ENCODE measurements around the gene RHOH. TPM values are rescaled to one million over a fixed set of nuclear protein-coding genes. Genes with fewer than 3 reads are reported as not detected.
A peak's percentile ranks its signal among the peaks of the same experiment; 100 is the strongest.

The RHOH gene
- total and polyA plus RNA-seq, 9 of the 15 experiments (the other 6 are each of a cell fraction or from before 2014, with no cell fraction given) = 14.3 to 37.7 (median 23.2) TPM

- TF ChIP-seq MLX (CRISPR knock-in tag; conservative IDR thresholded peaks at IDR 0.05) = no peak
- TF ChIP-seq EP300 (IDR thresholded peaks at IDR 0.05; ENCODE audit: low read length) = peak; percentile 83
- no peak for TF ChIP-seq BRF2 (IDR thresholded peaks at IDR 0.05; ENCODE audit: borderline replicate concordance, insufficient read depth, insufficient read length)
- no peak for TF ChIP-seq CAMTA2 (CRISPR knock-in tag; conservative IDR thresholded peaks at IDR 0.05)
- TF ChIP-seq ZNF445 (CRISPR knock-in tag; IDR thresholded peaks at IDR 0.05; ENCODE audit: low read depth) = no peak
- no peak for TF ChIP-seq JUNB (CRISPR knock-in tag; conservative IDR thresholded peaks at IDR 0.05)
- no peak for TF ChIP-seq ZZZ3 (IDR thresholded peaks at IDR 0.05)
- TF ChIP-seq ZKSCAN1 (IDR thresholded peaks at IDR 0.05; ENCODE audit: low read depth, low read length) = no peak
- TF ChIP-seq CEBPG (CRISPR knock-in tag; IDR thresholded peaks at IDR 0.05) = no peak
- no peak for TF ChIP-seq CEBPG (tag; conservative IDR thresholded peaks at IDR 0.05 in 1 of 2, IDR thresholded peaks at IDR 0.05 in 1 of 2)
- no peak for TF ChIP-seq THRAP3 (IDR thresholded peaks at IDR 0.05; ENCODE audit: borderline replicate concordance)
- TF ChIP-seq PML (IDR thresholded peaks at IDR 0.05; ENCODE audit: low read length) = peak; percentile 69
- no peak for TF ChIP-seq SNRNP70 (optimal IDR thresholded peaks at IDR 0.05; ENCODE audit: low read depth, low read length)
- TF ChIP-seq RB1 (IDR thresholded peaks at IDR 0.05; ENCODE audit: low read depth) = no peak
- TF ChIP-seq, protein P1, sequence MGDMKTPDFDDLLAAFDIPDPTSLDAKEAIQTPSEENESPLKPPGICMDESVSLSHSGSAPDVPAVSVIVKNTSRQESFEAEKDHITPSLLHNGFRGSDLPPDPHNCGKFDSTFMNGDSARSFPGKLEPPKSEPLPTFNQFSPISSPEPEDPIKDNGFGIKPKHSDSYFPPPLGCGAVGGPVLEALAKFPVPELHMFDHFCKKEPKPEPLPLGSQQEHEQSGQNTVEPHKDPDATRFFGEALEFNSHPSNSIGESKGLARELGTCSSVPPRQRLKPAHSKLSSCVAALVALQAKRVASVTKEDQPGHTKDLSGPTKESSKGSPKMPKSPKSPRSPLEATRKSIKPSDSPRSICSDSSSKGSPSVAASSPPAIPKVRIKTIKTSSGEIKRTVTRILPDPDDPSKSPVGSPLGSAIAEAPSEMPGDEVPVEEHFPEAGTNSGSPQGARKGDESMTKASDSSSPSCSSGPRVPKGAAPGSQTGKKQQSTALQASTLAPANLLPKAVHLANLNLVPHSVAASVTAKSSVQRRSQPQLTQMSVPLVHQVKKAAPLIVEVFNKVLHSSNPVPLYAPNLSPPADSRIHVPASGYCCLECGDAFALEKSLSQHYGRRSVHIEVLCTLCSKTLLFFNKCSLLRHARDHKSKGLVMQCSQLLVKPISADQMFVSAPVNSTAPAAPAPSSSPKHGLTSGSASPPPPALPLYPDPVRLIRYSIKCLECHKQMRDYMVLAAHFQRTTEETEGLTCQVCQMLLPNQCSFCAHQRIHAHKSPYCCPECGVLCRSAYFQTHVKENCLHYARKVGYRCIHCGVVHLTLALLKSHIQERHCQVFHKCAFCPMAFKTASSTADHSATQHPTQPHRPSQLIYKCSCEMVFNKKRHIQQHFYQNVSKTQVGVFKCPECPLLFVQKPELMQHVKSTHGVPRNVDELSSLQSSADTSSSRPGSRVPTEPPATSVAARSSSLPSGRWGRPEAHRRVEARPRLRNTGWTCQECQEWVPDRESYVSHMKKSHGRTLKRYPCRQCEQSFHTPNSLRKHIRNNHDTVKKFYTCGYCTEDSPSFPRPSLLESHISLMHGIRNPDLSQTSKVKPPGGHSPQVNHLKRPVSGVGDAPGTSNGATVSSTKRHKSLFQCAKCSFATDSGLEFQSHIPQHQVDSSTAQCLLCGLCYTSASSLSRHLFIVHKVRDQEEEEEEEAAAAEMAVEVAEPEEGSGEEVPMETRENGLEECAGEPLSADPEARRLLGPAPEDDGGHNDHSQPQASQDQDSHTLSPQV (IDR thresholded peaks at IDR 0.05) = no peak
- TF ChIP-seq ZNF449 (CRISPR knock-in tag; IDR thresholded peaks at IDR 0.05) = no peak
- TF ChIP-seq CEBPZ (IDR thresholded peaks at IDR 0.05; ENCODE audit: borderline replicate concordance, low read depth, low read length) = no peak
- no peak for TF ChIP-seq RBM17 (IDR thresholded peaks at IDR 0.05; ENCODE audit: borderline replicate concordance, low read depth, low read length)
- no peak for TF ChIP-seq GTF2A2 (tag; IDR thresholded peaks at IDR 0.05)
These were observed 72.3 kb downstream of the RHOH start (continued) for GRCh38 chr4:40269133-40269532.

Measured in K562 (cell line).